GM18505 (cell line): ENCODE data around the gene SRD5A3.
"Not testable (repeated sequence)": the region's sequence is repeated elsewhere in the genome, so short reads cannot be mapped to it uniquely, and the experiment has no call there.

Experiments
- ATAC-seq: cut with Tn5 transposase; IDR thresholded peaks from one replicate; pipeline ENCODE4 v1.9.1; 2021; ENCODE audit not compliant: unreplicated experiment
- POLR2A ChIP-seq: IDR thresholded peaks from 4 replicates; pipeline ENCODE4 v1.6.1; 2011; ENCODE audit warnings: borderline replicate concordance; ENCODE audit not compliant: insufficient read depth, insufficient read length; ENCODE audit errors: extremely low read depth

Gene SRD5A3

GRCh38 chr4:55329012-55329411 is 17.0 kb upstream of the SRD5A3 start:
- TF ChIP-seq POLR2A, result no peak
- ATAC-seq, result no peak

- TF ChIP-seq POLR2A, result no peak
- no peak for ATAC-seq
Measured at GRCh38 chr4:55330241-55330640, 15.8 kb upstream of the SRD5A3 start.

GRCh38 chr4:55336138-55337034 is 9.7 kb upstream of the SRD5A3 start:
- no peak for ATAC-seq
- no peak for TF ChIP-seq POLR2A

GRCh38 chr4:55337944-55338343 is 8.1 kb upstream of the SRD5A3 start:
- ATAC-seq, result no peak

GRCh38 chr4:55338486-55338885 is 7.6 kb upstream of the SRD5A3 start:
- no peak for ATAC-seq

More at GRCh38 chr4:55337944-55338343, 8.1 kb upstream of the SRD5A3 start:
- no peak for TF ChIP-seq POLR2A

GRCh38 chr4:55340266-55340665 is 5.8 kb upstream of the SRD5A3 start:
- ATAC-seq, result no peak
- TF ChIP-seq POLR2A, result no peak

More at GRCh38 chr4:55338486-55338885, 7.6 kb upstream of the SRD5A3 start:
- no peak for TF ChIP-seq POLR2A

GRCh38 chr4:55343887-55344286 is 2.2 kb upstream of the SRD5A3 start:
- no peak for TF ChIP-seq POLR2A
- ATAC-seq, result no peak

GRCh38 chr4:55345054-55345453 is 988 bp upstream of the SRD5A3 start:
- no peak for TF ChIP-seq POLR2A
- ATAC-seq, result no peak

- no peak for ATAC-seq
- no peak for TF ChIP-seq POLR2A
Measured at GRCh38 chr4:55346851-55347255, 811 bp downstream of the SRD5A3 start.

- no peak for TF ChIP-seq POLR2A
- no peak for ATAC-seq
Measured at GRCh38 chr4:55347610-55348228, 1.7 kb downstream of the SRD5A3 start.

- ATAC-seq, result no peak
- no peak for TF ChIP-seq POLR2A
Measured at GRCh38 chr4:55348466-55348865, 2.4 kb downstream of the SRD5A3 start.

GRCh38 chr4:55350870-55351269 is 4.8 kb downstream of the SRD5A3 start:
- not testable (repeated sequence) for ATAC-seq

- ATAC-seq, result no peak
Measured at GRCh38 chr4:55351824-55352223, 5.8 kb downstream of the SRD5A3 start.

GRCh38 chr4:55352726-55353125 is 6.7 kb downstream of the SRD5A3 start:
- no peak for ATAC-seq
- TF ChIP-seq POLR2A, result no peak

More at GRCh38 chr4:55351824-55352223, 5.8 kb downstream of the SRD5A3 start:
- no peak for TF ChIP-seq POLR2A

- ATAC-seq, result not testable (repeated sequence)
Measured at GRCh38 chr4:55353228-55353747, 7.2 kb downstream of the SRD5A3 start.

GRCh38 chr4:55354648-55355047 is 8.6 kb downstream of the SRD5A3 start:
- no peak for TF ChIP-seq POLR2A
- ATAC-seq, result no peak
